Measurements from ENCODE around the gene CXorf58. TPM values are rescaled to one million over a fixed set of nuclear protein-coding genes. Genes with fewer than 3 reads are reported as not detected.

CXorf58 gene
- total and polyA plus RNA-seq, 2 donors (not counting 1 experiment from before 2014, with no cell fraction given), result not detected

GRCh38 chrX:23911126-23911835 lies 3.5 kb downstream of the CXorf58 start:
- Histone ChIP-seq H3K36me3 (ENCODE audit: control insufficient read depth, insufficient read depth, low read length) (no peaks in the 10 kb centered on the region), H3K27ac (ENCODE audit: insufficient read depth, low read length) (no peak overlapping the region), H3K4me3 (replicated peaks in 1 of 4; ENCODE audit: control extremely low read depth in 1 of 4, insufficient read depth in 1 of 4, low read depth in 3 of 4, low read length in 4 of 4) (no peak overlapping the region), H3K4me1 (ENCODE audit: control insufficient read depth, extremely low read depth, insufficient read depth, low read length) (no peaks in the 10 kb centered on the region), H3K9ac (ENCODE audit: insufficient read depth, low read length) (no peak overlapping the region), H4K20me1 (ENCODE audit: control insufficient read depth, extremely low read depth, insufficient read depth, low read length) (no peaks in the 10 kb centered on the region), H3K9me3 (ENCODE audit: control insufficient read depth, insufficient read depth, low read depth, low read length) (no peaks in the 10 kb centered on the region), H2AFZ (ENCODE audit: low read length) (no peak overlapping the region), H3K27me3 (ENCODE audit: control insufficient read depth, insufficient read depth, low read length) (no peaks in the 10 kb centered on the region), H3K79me2 (ENCODE audit: control insufficient read depth, insufficient read depth, low read length) (no peaks in the 10 kb centered on the region), H3K4me2 (ENCODE audit: extremely low read depth, insufficient read depth, low read length) (no peak overlapping the region)
- no peak for TF ChIP-seq CTCF (conservative IDR thresholded peaks at IDR 0.05 in 1 of 2, IDR thresholded peaks at IDR 0.05 in 1 of 2; ENCODE audit: low read depth in 1 of 2, low read length in 2 of 2)
- no peak for TF ChIP-seq EZH2 (IDR thresholded peaks at IDR 0.05; ENCODE audit: low read length, missing control alignments)
- DNase-seq (ENCODE audit: low read depth in 2 of 2), result no peak

GRCh38 chrX:23919148-23919547 lies 11.3 kb downstream of the CXorf58 start:
- H2AFZ ChIP-seq (ENCODE audit: low read length), result no peak overlapping the region
- no peak overlapping the region for H3K4me2 ChIP-seq (ENCODE audit: extremely low read depth, insufficient read depth, low read length)
- H3K9me3 ChIP-seq (ENCODE audit: control insufficient read depth, insufficient read depth, low read depth, low read length), result no peaks in the 10 kb centered on the region
- no peaks in the 10 kb centered on the region for H3K36me3 ChIP-seq (ENCODE audit: control insufficient read depth, insufficient read depth, low read length)
- no peak for DNase-seq (ENCODE audit: low read depth in 2 of 2)
- H3K4me1 ChIP-seq (ENCODE audit: control insufficient read depth, extremely low read depth, insufficient read depth, low read length), result no peaks in the 10 kb centered on the region
- H3K27me3 ChIP-seq (ENCODE audit: control insufficient read depth, insufficient read depth, low read length), result no peaks in the 10 kb centered on the region
- TF ChIP-seq CTCF (conservative IDR thresholded peaks at IDR 0.05 in 1 of 2, IDR thresholded peaks at IDR 0.05 in 1 of 2; ENCODE audit: low read depth in 1 of 2, low read length in 2 of 2) (no peak), EZH2 (IDR thresholded peaks at IDR 0.05; ENCODE audit: low read length, missing control alignments) (no peak)
- no peaks in the 10 kb centered on the region for H4K20me1 ChIP-seq (ENCODE audit: control insufficient read depth, extremely low read depth, insufficient read depth, low read length)
- no peak overlapping the region for H3K27ac ChIP-seq (ENCODE audit: insufficient read depth, low read length)
- H3K4me3 ChIP-seq (replicated peaks in 1 of 4; ENCODE audit: control extremely low read depth in 1 of 4, insufficient read depth in 1 of 4, low read depth in 3 of 4, low read length in 4 of 4), result no peak overlapping the region
- no peak overlapping the region for H3K9ac ChIP-seq (ENCODE audit: insufficient read depth, low read length)
- H3K79me2 ChIP-seq (ENCODE audit: control insufficient read depth, insufficient read depth, low read length), result no peaks in the 10 kb centered on the region

GRCh38 chrX:23919706-23920320 lies 12.0 kb downstream of the CXorf58 start:
- TF ChIP-seq CTCF (conservative IDR thresholded peaks at IDR 0.05 in 1 of 2, IDR thresholded peaks at IDR 0.05 in 1 of 2; ENCODE audit: low read depth in 1 of 2, low read length in 2 of 2) (peak in 1 of 2 donors; percentile 3), EZH2 (IDR thresholded peaks at IDR 0.05; ENCODE audit: low read length, missing control alignments) (no peak)
- no peaks in the 10 kb centered on the region for H3K27me3 ChIP-seq (ENCODE audit: control insufficient read depth, insufficient read depth, low read length)
- H3K79me2 ChIP-seq (ENCODE audit: control insufficient read depth, insufficient read depth, low read length), result no peaks in the 10 kb centered on the region
- no peaks in the 10 kb centered on the region for H3K9me3 ChIP-seq (ENCODE audit: control insufficient read depth, insufficient read depth, low read depth, low read length)
- H3K36me3 ChIP-seq (ENCODE audit: control insufficient read depth, insufficient read depth, low read length), result no peaks in the 10 kb centered on the region
- H3K4me3 ChIP-seq (replicated peaks in 1 of 4; ENCODE audit: control extremely low read depth in 1 of 4, insufficient read depth in 1 of 4, low read depth in 3 of 4, low read length in 4 of 4), result no peak overlapping the region
- H4K20me1 ChIP-seq (ENCODE audit: control insufficient read depth, extremely low read depth, insufficient read depth, low read length), result no peaks in the 10 kb centered on the region
- H2AFZ ChIP-seq (ENCODE audit: low read length), result no peak overlapping the region
- no peaks in the 10 kb centered on the region for H3K4me1 ChIP-seq (ENCODE audit: control insufficient read depth, extremely low read depth, insufficient read depth, low read length)
- DNase-seq (ENCODE audit: low read depth in 2 of 2), result peak in 1 of 2 donors; percentile 19
- no peak overlapping the region for H3K4me2 ChIP-seq (ENCODE audit: extremely low read depth, insufficient read depth, low read length)
- no peak overlapping the region for H3K27ac ChIP-seq (ENCODE audit: insufficient read depth, low read length)
- H3K9ac ChIP-seq (ENCODE audit: insufficient read depth, low read length), result no peak overlapping the region

Data from fibroblast of lung (primary cell).